Colonic mucosa (tissue), 4 donors: ENCODE results near the gene ADAMTS4. TPM values are rescaled to one million over a fixed set of nuclear protein-coding genes. Genes with fewer than 3 reads are reported as not detected.

Experiments
- DNase-seq: peaks from one replicate; pipeline ENCODE4 v3.0.0-alpha.2; 2020
- H3K27ac ChIP-seq: fragments of 200-600 bp; one replicate; pipeline ENCODE4 v1.8.0; 2021
- H3K27me3 ChIP-seq: fragments of 200-600 bp; one replicate; pipeline ENCODE4 v1.8.0; 2021
- H3K36me3 ChIP-seq: fragments of 200-600 bp; one replicate; pipeline ENCODE4 v1.8.0; 2021
- H3K4me1 ChIP-seq: fragments of 200-600 bp; one replicate; pipeline ENCODE4 v1.8.0; 2021; ENCODE audit warnings: mild to moderate bottlenecking
- H3K4me3 ChIP-seq: fragments of 200-600 bp; one replicate; pipeline ENCODE4 v1.8.0; 2021
- H3K9ac ChIP-seq, 2 donors: one replicate each; pipeline ENCODE4 v1.7.0; 2013; ENCODE audit warnings: control low read depth in 2 of 2, low read depth in 2 of 2, low read length in 2 of 2
- H3K9me3 ChIP-seq: fragments of 200-600 bp; one replicate; pipeline ENCODE4 v1.8.0; 2021
- intact Hi-C: fragments of 100-400 bp; cut with DNase I; formaldehyde crosslinking; loops from one replicate; pipeline ENCODE4 v1.14.1; 2022
- total RNA-seq, 2 donors: library from RNA; stranded (reverse); fragmentation: NEBNext Ultra II Directional in 1 of 2; extraction: Animal tissue kit (Norgen Biotek cat#: 25700) in 1 of 2; gene quantifications; one replicate each; pipeline ENCODE4 v1.2.1, GENCODE V29; 2021
- TF ChIP-seq, protein P1 (sequence below): fragments of 200-600 bp; IDR thresholded peaks from one replicate; pipeline ENCODE4 v1.8.0; 2022; ENCODE audit warnings: antibody characterized with exemption, mild to moderate bottlenecking
- donor health status: healthy.
- donor health status: DM: no; HTN: no; CAD: no.
- donor health status: DM: no; HTN: no; CAD: no.

Gene ADAMTS4
- total RNA-seq, 2 donors from 2014 or later = 0.57 to 14.0 TPM

DNA sequence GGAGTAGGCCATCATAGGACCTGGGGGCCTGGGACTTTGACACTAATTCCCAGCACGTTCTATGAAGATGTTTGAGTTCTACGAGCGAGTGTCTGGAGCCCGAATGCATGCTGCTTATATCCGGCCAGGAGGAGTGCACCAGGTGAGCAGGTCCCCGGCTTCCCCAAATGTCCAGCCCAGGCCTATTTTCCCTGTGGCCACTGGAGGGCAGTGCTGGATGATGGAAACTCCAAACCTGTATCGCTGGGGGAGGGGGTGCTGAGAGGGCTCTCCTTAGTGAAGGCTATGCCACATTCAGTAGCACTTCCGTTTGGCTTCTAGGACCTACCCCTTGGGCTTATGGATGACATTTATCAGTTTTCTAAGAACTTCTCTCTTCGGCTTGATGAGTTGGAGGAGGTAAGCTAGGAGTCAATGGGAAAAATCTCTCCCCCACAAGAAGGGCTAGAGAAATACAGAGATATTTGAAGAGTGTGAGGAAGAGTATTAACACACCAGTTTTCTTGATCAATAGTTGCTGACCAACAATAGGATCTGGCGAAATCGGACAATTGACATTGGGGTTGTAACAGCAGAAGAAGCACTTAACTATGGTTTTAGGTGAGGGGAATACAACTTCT is 11.0 kb upstream of the ADAMTS4 start:
- DNase-seq = peak; percentile 73
- no peaks in the 10 kb centered on the region for H3K9me3 ChIP-seq
- no peak overlapping the region for H3K4me3 ChIP-seq
- no peak overlapping the region for H3K9ac ChIP-seq
- TF ChIP-seq, protein P1, sequence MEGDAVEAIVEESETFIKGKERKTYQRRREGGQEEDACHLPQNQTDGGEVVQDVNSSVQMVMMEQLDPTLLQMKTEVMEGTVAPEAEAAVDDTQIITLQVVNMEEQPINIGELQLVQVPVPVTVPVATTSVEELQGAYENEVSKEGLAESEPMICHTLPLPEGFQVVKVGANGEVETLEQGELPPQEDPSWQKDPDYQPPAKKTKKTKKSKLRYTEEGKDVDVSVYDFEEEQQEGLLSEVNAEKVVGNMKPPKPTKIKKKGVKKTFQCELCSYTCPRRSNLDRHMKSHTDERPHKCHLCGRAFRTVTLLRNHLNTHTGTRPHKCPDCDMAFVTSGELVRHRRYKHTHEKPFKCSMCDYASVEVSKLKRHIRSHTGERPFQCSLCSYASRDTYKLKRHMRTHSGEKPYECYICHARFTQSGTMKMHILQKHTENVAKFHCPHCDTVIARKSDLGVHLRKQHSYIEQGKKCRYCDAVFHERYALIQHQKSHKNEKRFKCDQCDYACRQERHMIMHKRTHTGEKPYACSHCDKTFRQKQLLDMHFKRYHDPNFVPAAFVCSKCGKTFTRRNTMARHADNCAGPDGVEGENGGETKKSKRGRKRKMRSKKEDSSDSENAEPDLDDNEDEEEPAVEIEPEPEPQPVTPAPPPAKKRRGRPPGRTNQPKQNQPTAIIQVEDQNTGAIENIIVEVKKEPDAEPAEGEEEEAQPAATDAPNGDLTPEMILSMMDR = peak; percentile 93
- no peaks in the 10 kb centered on the region for H3K27me3 ChIP-seq
- H3K4me1 ChIP-seq = no peaks in the 10 kb centered on the region
- intact Hi-C loops = loop anchor here (5.0 kb wide), 1 partner anchor 157 kb away; the partner anchor contains the start of gene CFAP126
- no peak overlapping the region for H3K27ac ChIP-seq
- H3K36me3 ChIP-seq = peaks cover 32% of the 10 kb centered on the region

DNA sequence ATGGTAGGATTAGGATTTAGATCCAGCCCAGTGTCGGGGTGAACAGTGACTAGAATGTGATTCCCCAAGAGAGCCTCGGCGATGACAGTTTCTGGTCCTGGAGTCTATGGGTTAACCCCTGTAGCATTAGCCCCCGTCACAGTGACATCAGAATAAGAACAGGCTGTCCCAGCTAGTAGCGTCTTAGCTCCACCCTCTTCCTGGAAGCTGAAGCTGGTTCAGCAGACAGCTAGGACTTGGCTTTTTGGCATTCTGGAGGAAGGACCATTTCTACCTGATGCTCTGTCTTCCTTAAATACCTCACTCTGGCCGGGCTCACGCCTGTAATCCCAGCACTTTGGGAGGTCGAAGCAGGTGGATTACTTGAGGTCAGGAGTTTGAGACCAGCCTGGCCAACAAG is 8.3 kb upstream of the ADAMTS4 start:
- no peaks in the 10 kb centered on the region for H3K4me1 ChIP-seq
- H3K4me3 ChIP-seq = no peak overlapping the region
- H3K9ac ChIP-seq = peak overlapping the region in 1 of 2 donors; percentile 51
- no peaks in the 10 kb centered on the region for H3K9me3 ChIP-seq
- no peaks in the 10 kb centered on the region for H3K27me3 ChIP-seq
- intact Hi-C loops = no loop called here
- peak overlapping the region; percentile 44 for H3K27ac ChIP-seq
- peaks cover 12% of the 10 kb centered on the region for H3K36me3 ChIP-seq
- no peak for DNase-seq
- TF ChIP-seq, protein P1 = no peak

DNA sequence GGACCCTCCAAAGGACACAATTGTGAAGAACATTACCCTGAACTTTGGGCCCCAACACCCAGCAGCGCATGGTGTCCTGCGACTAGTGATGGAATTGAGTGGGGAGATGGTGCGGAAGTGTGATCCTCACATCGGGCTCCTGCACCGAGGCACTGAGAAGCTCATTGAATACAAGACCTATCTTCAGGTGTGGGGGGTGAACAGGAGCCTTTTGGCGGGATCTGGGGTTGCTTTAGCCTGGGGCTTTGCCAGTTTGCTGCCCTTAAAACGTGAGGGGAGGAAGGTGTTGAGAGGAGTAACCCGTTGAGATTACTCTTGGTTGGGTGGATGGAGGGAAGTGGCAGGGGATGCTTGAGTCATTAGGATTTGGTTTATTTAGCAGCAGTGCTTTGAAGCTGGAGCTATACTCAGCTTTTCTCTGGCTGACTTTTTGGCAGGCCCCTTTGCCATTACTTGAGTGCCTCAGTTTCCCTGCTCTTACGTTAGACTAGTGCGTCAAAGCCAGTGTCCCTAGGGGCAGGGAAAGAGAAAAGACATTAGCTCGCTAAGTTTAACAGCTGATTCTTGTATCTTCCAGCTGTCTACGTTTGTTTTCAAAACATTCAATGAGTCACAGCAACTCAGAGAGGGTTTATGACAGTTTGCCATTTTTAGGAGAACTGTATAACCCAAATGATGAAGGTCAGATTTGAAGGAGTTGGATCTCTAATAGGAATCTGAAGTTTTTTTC is 7.7 kb upstream of the ADAMTS4 start:
- TF ChIP-seq, protein P1 = no peak
- Histone ChIP-seq H3K4me1 (no peaks in the 10 kb centered on the region), H3K4me3 (no peak overlapping the region), H3K36me3 (peaks cover 11% of the 10 kb centered on the region), H3K27ac (peak overlapping the region; percentile 44), H3K9me3 (no peaks in the 10 kb centered on the region), H3K27me3 (no peaks in the 10 kb centered on the region), H3K9ac (peak overlapping the region in 1 of 2 donors; percentile 51)
- intact Hi-C loops = no loop called here
- no peak for DNase-seq

DNA sequence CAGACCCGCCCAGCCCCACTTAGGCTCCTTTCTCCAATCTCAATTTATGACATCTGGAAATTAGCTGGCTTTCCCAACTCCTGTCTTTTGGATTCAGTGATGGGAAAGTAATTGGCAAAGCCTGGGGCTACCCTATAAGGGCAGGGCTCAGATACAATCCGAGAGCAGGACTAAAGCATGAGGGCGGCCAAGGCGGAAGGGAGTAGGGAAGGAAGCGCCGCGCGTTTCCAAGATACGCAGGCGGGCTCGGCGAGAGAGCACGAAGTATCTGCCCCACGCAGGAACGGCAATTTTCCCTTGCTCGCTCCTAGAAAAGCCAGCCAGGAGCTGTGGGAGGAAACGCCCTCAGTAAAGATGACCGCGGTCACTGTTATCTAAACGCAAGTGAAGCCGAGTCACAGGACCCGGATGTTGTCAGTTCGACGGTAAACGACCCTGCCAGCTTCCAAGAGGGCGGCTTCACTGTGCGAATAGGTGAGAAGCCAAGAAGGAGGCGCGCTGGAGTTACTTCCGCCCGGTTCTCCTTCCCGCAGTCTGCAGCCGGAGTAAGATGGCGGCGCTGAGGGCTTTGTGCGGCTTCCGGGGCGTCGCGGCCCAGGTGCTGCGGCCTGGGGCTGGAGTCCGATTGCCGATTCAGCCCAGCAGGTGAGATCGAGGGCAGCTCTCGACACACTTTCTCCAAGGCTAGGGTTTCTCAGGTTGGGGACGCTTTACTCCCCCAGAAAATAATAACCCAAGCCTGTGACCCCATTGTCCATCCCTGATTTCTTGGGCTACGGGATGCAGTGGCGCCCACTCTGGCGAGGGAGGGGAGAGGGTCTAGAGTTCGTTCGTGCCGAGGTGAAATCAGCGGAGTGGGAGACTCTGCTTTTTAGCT is 3.2 kb upstream of the ADAMTS4 start, which contains the start of gene NDUFS2:
Gene NDUFS2, plus strand, starts transcription at position 532 of the 877 bp plus-strand sequence. Its CDS starts 19 bp downstream, at position 551.
- intact Hi-C loops = no loop called here
- Histone ChIP-seq H3K27ac (peak within 1 kb of the TSS; percentile 86), H3K4me1 (no peaks in the 10 kb centered on the region), H3K27me3 (no peaks in the 10 kb centered on the region), H3K9me3 (no peaks in the 10 kb centered on the region), H3K4me3 (peak within 1 kb of the TSS; percentile 49), H3K36me3 (no peaks in the 10 kb centered on the region), H3K9ac (peak within 1 kb of the TSS; percentile 70 to 96)
- DNase-seq = peak; percentile 98
- TF ChIP-seq, protein P1 = no peak
